HG03558 (cell line): Measurements from ENCODE around the gene KCNJ12.

Source experiments
- ATAC-seq: cut with Tn5 transposase; IDR thresholded peaks from one replicate; pipeline ENCODE4 v1.9.1; 2021; ENCODE audit warnings: moderate number of reproducible peaks; ENCODE audit not compliant: unreplicated experiment; ENCODE audit errors: extremely low read depth

KCNJ12 gene

GRCh38 chr17:21463204-21463661 lies 87.1 kb downstream of the KCNJ12 start:
- ATAC-seq, result no peak

- ATAC-seq, result no peak
Measured at GRCh38 chr17:21463779-21464407, 87.7 kb downstream of the KCNJ12 start.

- no peak for ATAC-seq
Measured at GRCh38 chr17:21464611-21465021, 88.5 kb downstream of the KCNJ12 start.

- ATAC-seq, result no peak
Measured at GRCh38 chr17:21466550-21466949, 90.4 kb downstream of the KCNJ12 start.

- ATAC-seq, result no peak
Measured at GRCh38 chr17:21467196-21467595, 91.0 kb downstream of the KCNJ12 start.

GRCh38 chr17:21467739-21468490 lies 91.8 kb downstream of the KCNJ12 start:
- ATAC-seq, result no peak
